ENCODE measurements around the gene ANKMY2.
"Not testable (repeated sequence)": the region's sequence is repeated elsewhere in the genome, so short reads cannot be mapped to it uniquely, and the experiment has no call there.

Gene ANKMY2

GRCh38 chr7:16668049-16668858 lies 22.7 kb upstream of the ANKMY2 start:
- Histone ChIP-seq H4K8ac (ENCODE audit: low read depth, low read length) (no peak overlapping the region), H2BK120ac (ENCODE audit: low read depth, low read length) (no peak overlapping the region), H3K56ac (ENCODE audit: low read length) (no peak overlapping the region), H3K27me3 (ENCODE audit: insufficient read depth, low read length, poor library complexity) (no peaks in the 10 kb centered on the region), H2BK5ac (ENCODE audit: low read length) (no peak overlapping the region), H3K36me3 (ENCODE audit: control insufficient read depth, insufficient read depth, low read length) (no peaks in the 10 kb centered on the region), H2AK5ac (ENCODE audit: low read length) (no peak overlapping the region), H3K79me1 (ENCODE audit: low read length) (peaks cover 5% of the 10 kb centered on the region), H3K4me3 (ENCODE audit: low read length) (no peak overlapping the region), H3K9ac (ENCODE audit: low read length) (no peak overlapping the region), H4K5ac (ENCODE audit: low read length) (no peak overlapping the region), H3K4me1 (ENCODE audit: control insufficient read depth, low read depth, low read length) (no peaks in the 10 kb centered on the region), H3K23ac (ENCODE audit: low read length) (no peak overlapping the region), H2BK15ac (replicated peaks; ENCODE audit: low read depth) (no peak overlapping the region), H3K79me2 (ENCODE audit: control insufficient read depth, insufficient read depth, low read length) (peaks cover 15% of the 10 kb centered on the region), H3K18ac (ENCODE audit: low read length) (no peak overlapping the region), H3K4ac (ENCODE audit: low read depth, low read length) (no peak overlapping the region), H3K27ac (ENCODE audit: low read depth, low read length) (no peak overlapping the region), H3K4me2 (ENCODE audit: low read length) (no peak overlapping the region)
- DNase-seq, result peak; percentile 83
- no CpG with 5 or more reads among the region's 11 CpGs for WGBS (ENCODE audit: extremely low coverage, insufficient coverage, low lambda C conversion rate)

GRCh38 chr7:16667355-16667754 lies 21.8 kb upstream of the ANKMY2 start:
- H2BK5ac ChIP-seq (ENCODE audit: low read length), result no peak overlapping the region
- H4K8ac ChIP-seq (ENCODE audit: low read depth, low read length), result no peak overlapping the region
- H3K23ac ChIP-seq (ENCODE audit: low read length), result no peak overlapping the region
- H2AK5ac ChIP-seq (ENCODE audit: low read length), result no peak overlapping the region
- H3K36me3 ChIP-seq (ENCODE audit: control insufficient read depth, insufficient read depth, low read length), result no peaks in the 10 kb centered on the region
- H3K27ac ChIP-seq (ENCODE audit: low read depth, low read length), result no peak overlapping the region
- H3K4me3 ChIP-seq (ENCODE audit: low read length), result no peak overlapping the region
- no peak overlapping the region for H3K4ac ChIP-seq (ENCODE audit: low read depth, low read length)
- H3K4me1 ChIP-seq (ENCODE audit: control insufficient read depth, low read depth, low read length), result no peaks in the 10 kb centered on the region
- peaks cover 14% of the 10 kb centered on the region for H3K79me2 ChIP-seq (ENCODE audit: control insufficient read depth, insufficient read depth, low read length)
- no peak overlapping the region for H2BK120ac ChIP-seq (ENCODE audit: low read depth, low read length)
- H3K18ac ChIP-seq (ENCODE audit: low read length), result no peak overlapping the region
- H3K79me1 ChIP-seq (ENCODE audit: low read length), result peaks cover 2% of the 10 kb centered on the region
- H3K27me3 ChIP-seq (ENCODE audit: insufficient read depth, low read length, poor library complexity), result no peaks in the 10 kb centered on the region
- no peak overlapping the region for H2BK15ac ChIP-seq (replicated peaks; ENCODE audit: low read depth)
- H3K9ac ChIP-seq (ENCODE audit: low read length), result no peak overlapping the region
- H3K4me2 ChIP-seq (ENCODE audit: low read length), result no peak overlapping the region
- no peak overlapping the region for H3K56ac ChIP-seq (ENCODE audit: low read length)
- H4K5ac ChIP-seq (ENCODE audit: low read length), result no peak overlapping the region
- WGBS (ENCODE audit: extremely low coverage, insufficient coverage, low lambda C conversion rate), result no CpG with 5 or more reads among the region's 3 CpGs
- DNase-seq, result no peak

GRCh38 chr7:16661924-16662323 lies 16.4 kb upstream of the ANKMY2 start:
- Histone ChIP-seq H2BK120ac (ENCODE audit: low read depth, low read length) (no peak overlapping the region), H3K36me3 (ENCODE audit: control insufficient read depth, insufficient read depth, low read length) (no peaks in the 10 kb centered on the region), H3K56ac (ENCODE audit: low read length) (no peak overlapping the region), H3K23ac (ENCODE audit: low read length) (no peak overlapping the region), H3K27me3 (ENCODE audit: insufficient read depth, low read length, poor library complexity) (no peaks in the 10 kb centered on the region), H2AK5ac (ENCODE audit: low read length) (no peak overlapping the region), H4K8ac (ENCODE audit: low read depth, low read length) (no peak overlapping the region), H3K18ac (ENCODE audit: low read length) (no peak overlapping the region), H2BK15ac (replicated peaks; ENCODE audit: low read depth) (no peak overlapping the region), H3K4me3 (ENCODE audit: low read length) (no peak overlapping the region), H3K27ac (ENCODE audit: low read depth, low read length) (no peak overlapping the region), H3K4ac (ENCODE audit: low read depth, low read length) (no peak overlapping the region), H3K9ac (ENCODE audit: low read length) (no peak overlapping the region), H3K79me1 (ENCODE audit: low read length) (peaks cover 2% of the 10 kb centered on the region), H3K4me2 (ENCODE audit: low read length) (no peak overlapping the region), H3K4me1 (ENCODE audit: control insufficient read depth, low read depth, low read length) (peaks cover 6% of the 10 kb centered on the region), H2BK5ac (ENCODE audit: low read length) (no peak overlapping the region), H3K79me2 (ENCODE audit: control insufficient read depth, insufficient read depth, low read length) (peaks cover 20% of the 10 kb centered on the region), H4K5ac (ENCODE audit: low read length) (no peak overlapping the region)
- DNase-seq, result no peak
- no CpG with 5 or more reads among the region's 1 CpG for WGBS (ENCODE audit: extremely low coverage, insufficient coverage, low lambda C conversion rate)

GRCh38 chr7:16660702-16661464 lies 15.3 kb upstream of the ANKMY2 start:
- no peak overlapping the region for H3K9ac ChIP-seq (ENCODE audit: low read length)
- no peak overlapping the region for H3K4ac ChIP-seq (ENCODE audit: low read depth, low read length)
- H3K27ac ChIP-seq (ENCODE audit: low read depth, low read length), result no peak overlapping the region
- H3K56ac ChIP-seq (ENCODE audit: low read length), result no peak overlapping the region
- H3K36me3 ChIP-seq (ENCODE audit: control insufficient read depth, insufficient read depth, low read length), result no peaks in the 10 kb centered on the region
- H2AK5ac ChIP-seq (ENCODE audit: low read length), result no peak overlapping the region
- no peak overlapping the region for H3K18ac ChIP-seq (ENCODE audit: low read length)
- no peak overlapping the region for H3K23ac ChIP-seq (ENCODE audit: low read length)
- H2BK120ac ChIP-seq (ENCODE audit: low read depth, low read length), result no peak overlapping the region
- H3K79me1 ChIP-seq (ENCODE audit: low read length), result peaks cover 2% of the 10 kb centered on the region
- H2BK5ac ChIP-seq (ENCODE audit: low read length), result no peak overlapping the region
- H4K8ac ChIP-seq (ENCODE audit: low read depth, low read length), result no peak overlapping the region
- H2BK15ac ChIP-seq (replicated peaks; ENCODE audit: low read depth), result no peak overlapping the region
- no peak for DNase-seq
- no peak overlapping the region for H3K4me3 ChIP-seq (ENCODE audit: low read length)
- WGBS (ENCODE audit: extremely low coverage, insufficient coverage, low lambda C conversion rate), result no CpG with 5 or more reads among the region's 5 CpGs
- H3K79me2 ChIP-seq (ENCODE audit: control insufficient read depth, insufficient read depth, low read length), result peaks cover 28% of the 10 kb centered on the region
- H4K5ac ChIP-seq (ENCODE audit: low read length), result no peak overlapping the region
- no peaks in the 10 kb centered on the region for H3K27me3 ChIP-seq (ENCODE audit: insufficient read depth, low read length, poor library complexity)
- H3K4me2 ChIP-seq (ENCODE audit: low read length), result no peak overlapping the region
- H3K4me1 ChIP-seq (ENCODE audit: control insufficient read depth, low read depth, low read length), result peaks cover 6% of the 10 kb centered on the region

- not testable (repeated sequence) for H3K27ac ChIP-seq (ENCODE audit: low read depth, low read length); H4K5ac ChIP-seq (ENCODE audit: low read length); H3K4me1 ChIP-seq (ENCODE audit: control insufficient read depth, low read depth, low read length); H2BK15ac ChIP-seq (replicated peaks; ENCODE audit: low read depth); DNase-seq; H4K8ac ChIP-seq (ENCODE audit: low read depth, low read length); H3K4me3 ChIP-seq (ENCODE audit: low read length); H3K56ac ChIP-seq (ENCODE audit: low read length); H3K36me3 ChIP-seq (ENCODE audit: control insufficient read depth, insufficient read depth, low read length); H3K4ac ChIP-seq (ENCODE audit: low read depth, low read length); H3K9ac ChIP-seq (ENCODE audit: low read length); H3K79me1 ChIP-seq (ENCODE audit: low read length); H2AK5ac ChIP-seq (ENCODE audit: low read length); H3K4me2 ChIP-seq (ENCODE audit: low read length); H3K23ac ChIP-seq (ENCODE audit: low read length); H2BK120ac ChIP-seq (ENCODE audit: low read depth, low read length); H3K27me3 ChIP-seq (ENCODE audit: insufficient read depth, low read length, poor library complexity); H2BK5ac ChIP-seq (ENCODE audit: low read length)
- Histone ChIP-seq H3K79me2 (ENCODE audit: control insufficient read depth, insufficient read depth, low read length) (peaks cover 31% of the 10 kb centered on the region), H3K18ac (ENCODE audit: low read length) (peak overlapping the region; percentile 39)
- WGBS (ENCODE audit: extremely low coverage, insufficient coverage, low lambda C conversion rate), result no CpG with 5 or more reads among the region's 8 CpGs
Observed at GRCh38 chr7:16659854-16660497, 14.4 kb upstream of the ANKMY2 start.
